H4 (cell line): ENCODE results near the gene KRTAP9-7. TPM values are rescaled to one million over a fixed set of nuclear protein-coding genes. Genes with fewer than 3 reads are reported as not detected.
A peak's percentile ranks its signal among the peaks of the same experiment; 100 is the strongest.

ENCODE experiments used
- DNase-seq: peaks from one replicate; pipeline ENCODE4 v3.0.0-alpha.2; 2015; ENCODE audit warnings: low spot score
- total RNA-seq: library from RNA; depleted of rRNA; stranded (reverse); fragments of >200 nt; shearing (Covaris generic); gene quantifications from 2 replicates; pipeline ENCODE4 v1.2.3, GENCODE V29; 2014

KRTAP9-7 gene
- total RNA-seq, 1 experiment from 2014 or later = not detected

- no peak for DNase-seq
These were observed 3.6 kb upstream of the KRTAP9-7 start for GRCh38 chr17:41271858-41272257.

GRCh38 chr17:41278176-41278955 is 2.9 kb downstream of the KRTAP9-7 start:
- DNase-seq = no peak

DNA sequence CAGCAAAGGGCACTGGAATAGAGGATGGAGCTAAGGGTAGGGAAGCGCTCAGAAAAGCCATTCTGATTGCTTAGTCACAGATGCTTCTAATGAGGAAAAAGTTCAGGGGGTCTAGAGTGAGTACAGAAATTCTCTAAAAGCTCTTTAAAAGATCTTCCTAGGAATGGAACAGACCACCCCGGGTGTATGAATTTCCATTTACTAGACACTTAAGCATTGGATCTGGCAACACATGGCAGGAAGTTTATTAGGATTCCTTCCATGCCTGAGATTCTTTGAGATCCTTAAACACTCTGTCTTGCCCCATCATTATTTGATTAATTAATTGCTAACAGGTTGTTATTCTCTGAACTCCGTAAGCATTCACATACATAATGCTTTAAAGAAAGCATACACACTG is 8.5 kb downstream of the KRTAP9-7 start:
- DNase-seq = no peak

GRCh38 chr17:41284546-41284945 is 9.0 kb downstream of the KRTAP9-7 start:
- no peak for DNase-seq

DNA sequence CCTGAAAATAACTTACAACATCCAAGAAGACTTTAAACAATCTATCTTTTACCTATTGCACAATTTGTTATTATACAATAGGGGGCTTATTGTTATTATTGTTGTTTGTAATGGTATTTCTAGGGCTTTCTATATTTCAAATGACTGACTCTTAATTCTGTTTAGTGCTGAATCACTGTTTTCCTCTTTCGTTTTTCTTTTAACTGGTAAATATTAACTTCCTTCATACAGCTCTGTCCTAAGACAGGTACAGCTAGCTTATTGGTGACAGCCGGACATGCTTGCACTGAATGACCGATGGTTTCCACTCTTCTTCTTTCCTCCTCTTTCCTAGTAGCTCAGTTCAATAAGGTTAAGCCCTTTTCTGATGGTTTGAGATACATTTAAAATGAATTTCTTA is 11.6 kb downstream of the KRTAP9-7 start:
- DNase-seq = no peak

DNA sequence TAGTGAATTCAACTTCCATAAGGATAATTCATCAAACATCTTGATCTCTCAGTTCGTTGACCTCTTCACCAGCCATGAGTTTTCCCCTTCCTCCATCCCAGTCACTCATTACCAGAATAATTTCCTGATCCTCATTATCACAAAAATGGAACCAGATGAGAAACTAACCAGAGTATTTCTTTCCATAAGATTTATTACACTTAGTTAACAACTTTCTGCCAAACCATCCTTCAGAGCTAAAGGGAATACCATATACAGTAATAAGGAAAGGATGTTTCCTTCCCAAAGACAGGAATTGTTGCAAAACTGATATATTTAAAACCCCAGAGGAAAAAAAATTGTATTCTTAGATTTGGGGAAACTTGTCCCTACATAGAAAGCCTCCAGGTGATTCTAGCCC is 18.5 kb downstream of the KRTAP9-7 start:
- no peak for DNase-seq

DNA sequence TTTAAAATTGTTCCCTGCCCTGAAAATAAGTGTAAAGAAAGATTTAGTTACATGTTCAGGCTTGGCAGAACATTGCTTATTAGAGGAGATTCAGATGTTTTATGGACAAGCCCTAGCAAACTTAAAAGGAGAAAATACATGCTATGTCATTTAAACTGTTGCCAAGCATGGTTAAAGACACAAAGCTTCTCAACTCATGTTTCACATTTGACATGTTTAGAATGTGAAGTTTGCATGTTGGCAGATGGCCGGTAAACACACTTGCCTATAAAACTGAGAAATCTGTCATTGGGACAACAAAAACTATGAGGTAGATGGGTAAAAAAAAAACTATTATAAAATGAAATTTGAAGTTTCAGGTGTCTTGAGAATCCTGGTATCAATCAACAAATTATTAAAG is 21.3 kb downstream of the KRTAP9-7 start:
- DNase-seq = no peak

DNA sequence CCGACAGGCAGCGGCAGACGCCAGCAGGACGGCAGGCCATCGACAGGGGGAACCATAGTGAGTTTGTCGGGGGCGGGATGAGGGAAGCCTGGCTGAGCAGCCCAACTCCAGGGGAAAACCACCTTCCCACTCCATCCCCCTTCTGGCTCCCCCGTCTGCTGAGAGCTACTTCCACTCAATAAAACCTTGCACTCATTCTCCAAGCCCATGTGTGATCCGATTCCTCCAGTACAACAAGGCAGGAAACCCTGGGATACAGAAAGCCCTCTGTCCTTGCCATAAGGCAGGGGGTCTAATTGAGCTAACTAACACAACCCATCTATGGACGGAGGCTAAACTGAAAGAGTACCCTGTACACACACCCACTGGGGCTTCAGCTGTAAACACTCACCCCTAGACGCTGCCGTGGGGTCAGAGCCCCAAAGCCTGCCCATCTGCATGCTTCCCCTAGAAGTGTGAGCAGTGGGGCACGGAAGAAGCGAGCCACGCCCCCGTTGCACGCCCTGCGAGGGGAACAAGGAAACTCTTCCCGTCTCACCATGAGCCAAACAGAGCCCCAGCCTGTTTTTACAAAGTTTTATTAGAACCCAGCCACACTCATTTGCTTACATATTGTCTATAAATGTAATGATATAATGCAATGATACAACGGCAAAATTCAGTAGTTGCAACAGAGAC is 23.1 kb downstream of the KRTAP9-7 start:
- DNase-seq = no peak

DNA sequence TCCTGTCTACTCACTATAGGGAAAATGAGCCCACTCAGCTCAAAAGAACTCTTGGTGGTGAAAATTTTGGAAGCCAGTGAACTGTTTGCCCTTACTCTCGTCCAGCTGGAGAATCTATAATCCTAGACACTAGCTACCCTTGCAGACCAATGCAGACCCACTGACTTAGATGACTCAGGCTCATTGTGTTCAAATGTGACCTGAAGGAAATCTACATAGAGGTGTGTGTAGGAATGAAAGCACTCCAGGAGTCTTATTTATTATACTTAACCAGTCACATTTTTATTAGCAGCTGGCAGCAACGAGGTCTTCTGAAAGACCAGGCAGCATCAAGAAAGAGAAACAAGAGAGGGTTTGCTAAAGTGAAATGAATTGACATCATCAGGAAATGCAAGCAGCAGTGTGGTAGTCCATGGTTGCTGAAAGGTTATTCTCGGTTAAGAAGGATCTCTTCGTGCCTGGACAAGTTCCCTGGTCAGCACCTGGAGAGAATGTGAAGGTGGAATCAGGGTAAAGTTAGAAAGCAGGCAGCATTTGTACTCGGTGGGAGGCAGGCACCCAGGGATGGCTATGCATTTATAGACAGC is 25.8 kb downstream of the KRTAP9-7 start:
- DNase-seq = no peak

GRCh38 chr17:41301916-41302901 is 26.7 kb downstream of the KRTAP9-7 start, which contains the start of gene KRTAP29-1:
Gene KRTAP29-1 (minus strand): TSS chr17:41302851. CDS start chr17:41302851, 0 bp downstream.
- DNase-seq = peak; percentile 59

DNA sequence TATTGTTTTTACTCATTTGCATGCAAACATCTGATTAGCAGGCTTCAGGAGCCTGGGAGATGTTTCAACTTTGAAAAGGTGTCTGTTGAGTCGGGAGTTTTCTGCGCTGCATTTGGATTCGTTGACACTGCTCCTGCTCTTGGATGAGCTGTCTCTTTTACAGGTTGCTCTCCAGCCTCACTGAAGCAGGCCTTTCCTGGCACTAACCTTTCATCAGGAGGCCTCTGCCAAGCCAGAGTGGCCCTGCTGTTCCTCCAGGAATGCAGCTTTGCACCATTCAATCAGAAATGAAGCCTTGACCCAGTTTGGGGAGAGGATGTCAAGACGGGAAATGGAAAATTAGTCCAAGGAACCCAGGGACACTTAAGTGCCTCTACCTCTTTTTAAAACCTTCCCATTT is 27.5 kb downstream of the KRTAP9-7 start:
- DNase-seq = no peak

DNA sequence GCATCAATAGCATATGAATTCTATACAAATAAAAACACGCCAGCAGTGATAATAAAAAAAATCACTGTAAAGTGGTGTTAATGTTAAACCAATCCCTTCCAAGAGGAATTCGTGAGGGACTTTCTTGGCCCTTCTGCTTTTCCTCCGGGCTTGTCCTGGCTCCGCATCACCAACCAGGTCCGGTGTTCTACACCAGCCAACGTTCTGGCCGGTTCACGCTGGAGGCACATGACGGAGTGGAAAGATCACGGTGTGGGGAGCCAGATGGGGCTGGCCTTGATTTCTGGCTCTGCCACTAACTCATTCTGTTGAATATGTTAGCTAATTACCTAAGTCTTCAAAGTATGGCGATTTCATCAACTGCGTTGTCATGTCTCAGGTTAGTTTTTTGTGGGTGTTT is 28.6 kb downstream of the KRTAP9-7 start:
- no peak for DNase-seq

DNA sequence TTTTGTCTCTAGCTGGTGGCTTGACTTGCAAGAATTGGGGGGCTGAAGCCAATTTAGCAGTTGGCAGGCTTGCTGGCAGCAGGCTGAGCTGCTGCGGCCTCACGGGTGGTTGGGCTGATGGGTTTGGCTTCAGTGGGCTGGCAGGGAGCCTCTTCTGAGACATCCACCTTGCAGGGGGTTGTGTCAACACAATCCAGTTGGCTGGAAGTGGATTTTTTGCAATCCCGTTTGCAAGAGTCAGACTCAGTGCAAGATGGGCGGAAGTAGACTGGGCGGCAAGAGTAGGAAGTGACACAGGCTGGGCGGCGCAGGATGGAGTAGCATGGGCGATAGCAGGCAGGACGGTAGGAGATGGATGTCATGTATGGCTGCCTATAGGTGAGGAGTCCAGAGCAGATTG is 32.1 kb downstream of the KRTAP9-7 start:
- no peak for DNase-seq

DNA sequence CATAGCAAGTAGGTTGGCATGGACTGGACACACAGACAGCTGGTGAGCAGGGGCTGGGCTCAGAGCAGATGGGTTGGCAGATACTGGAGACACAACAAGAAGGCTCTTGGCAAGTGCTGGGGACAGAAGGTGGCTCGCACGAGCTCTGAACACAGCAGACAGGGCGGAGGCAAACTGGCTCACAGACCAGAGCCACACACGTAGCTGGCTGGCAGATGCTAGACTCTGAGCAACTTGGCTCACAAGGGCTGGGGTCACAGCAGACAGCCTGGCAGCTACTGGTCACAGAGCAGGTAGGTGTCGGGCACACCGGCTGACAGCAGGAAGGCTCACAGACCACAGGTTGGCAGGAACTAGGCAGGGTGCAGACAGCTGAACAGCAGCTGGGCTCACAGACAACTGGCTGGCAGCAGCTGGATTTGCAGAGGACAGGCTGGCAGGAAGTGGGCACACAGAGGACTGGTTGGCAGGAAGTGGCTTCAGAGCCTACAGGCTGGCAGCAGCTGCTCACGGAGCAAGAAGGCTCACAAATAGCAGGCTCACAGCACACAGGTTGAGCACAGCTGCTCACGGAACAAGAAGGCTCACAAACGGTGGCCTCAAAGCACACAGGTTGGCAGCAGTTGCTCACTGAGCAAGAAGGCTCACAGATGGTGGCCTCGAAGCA is 32.9 kb downstream of the KRTAP9-7 start:
- DNase-seq = peak; percentile 88

DNA sequence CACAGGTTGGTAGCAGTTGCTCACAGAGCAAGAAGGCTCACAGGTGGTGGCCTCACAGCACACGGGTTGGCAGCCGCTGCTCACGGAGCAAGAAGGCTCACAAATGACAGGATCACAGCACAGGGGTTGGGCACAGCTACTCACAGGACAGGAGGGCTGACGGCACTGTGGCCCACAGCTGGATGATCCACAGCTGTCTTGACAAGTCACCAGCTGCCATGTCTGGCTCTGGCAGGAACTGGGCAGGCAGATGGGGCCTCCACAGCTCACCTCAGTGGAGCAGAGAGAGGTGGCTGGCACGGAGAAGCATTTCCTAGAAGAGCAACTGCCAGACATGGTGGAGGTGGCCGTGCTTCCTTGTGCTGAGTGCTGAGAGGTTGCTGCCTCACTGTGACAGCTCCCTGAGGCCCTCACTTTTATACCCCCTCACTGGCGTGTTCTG is 33.4 kb downstream of the KRTAP9-7 start, which contains the start of gene KRTAP16-1:
Gene KRTAP16-1 (minus strand): TSS at position 392 of the 442 bp plus-strand sequence. CDS start 56 bp downstream, at position 336.
- no peak for DNase-seq

DNA sequence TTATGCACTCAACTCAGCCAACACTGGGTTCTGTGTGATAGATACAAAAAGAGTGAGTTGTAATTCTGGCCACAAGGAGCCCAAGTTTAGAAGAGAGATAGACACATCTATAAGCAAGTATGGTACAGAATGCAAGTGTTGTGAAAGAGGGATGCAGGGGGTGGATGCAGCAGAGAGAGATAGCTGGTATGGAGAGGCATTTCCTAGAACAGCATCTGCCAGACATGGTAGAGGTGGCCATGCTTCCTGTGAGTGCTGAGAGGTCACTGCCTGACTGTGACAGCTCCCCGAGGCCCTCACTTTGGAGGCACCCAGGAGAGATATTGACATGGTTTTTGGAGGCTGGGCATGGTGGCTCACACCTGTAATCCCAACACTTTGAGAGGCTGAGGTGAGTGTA is 35.6 kb downstream of the KRTAP9-7 start:
- no peak for DNase-seq

GRCh38 chr17:41315204-41315794 is 39.8 kb downstream of the KRTAP9-7 start, which contains the start of gene KRTAP17-1:
Gene KRTAP17-1 (minus strand): TSS chr17:41315710. CDS start chr17:41315650, 60 bp downstream.
- DNase-seq = no peak

DNA sequence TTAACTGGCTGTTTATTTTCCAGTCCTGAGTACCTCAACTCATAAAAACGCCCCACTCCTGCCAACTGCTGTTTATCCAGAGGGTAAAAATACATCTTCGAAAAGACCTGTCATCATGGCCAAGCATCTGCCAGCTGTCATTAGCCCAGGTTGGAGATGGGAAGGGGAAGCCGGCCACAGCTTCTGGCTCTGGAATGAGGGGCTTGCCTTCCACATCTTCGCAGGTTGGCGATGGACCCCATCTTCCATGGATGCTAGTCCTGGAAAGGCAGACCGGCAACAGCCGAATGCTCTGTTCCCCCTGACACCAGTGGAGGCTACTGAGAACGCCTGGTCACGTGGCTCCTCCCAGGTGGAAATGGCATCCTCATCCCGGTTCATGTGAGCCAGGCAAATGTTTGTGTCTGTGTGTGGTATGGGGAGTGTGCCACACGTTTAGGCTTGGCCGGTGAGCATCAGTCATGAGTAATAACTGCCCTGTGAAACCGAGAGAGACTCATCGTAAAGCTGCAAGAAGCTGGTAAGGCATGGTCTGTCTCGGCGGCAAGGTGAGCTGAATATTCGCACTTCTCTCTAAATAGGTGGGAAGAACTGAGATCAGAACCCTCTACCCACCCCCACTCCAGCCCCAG is 40.4 kb downstream of the KRTAP9-7 start:
- DNase-seq = no peak

DNA sequence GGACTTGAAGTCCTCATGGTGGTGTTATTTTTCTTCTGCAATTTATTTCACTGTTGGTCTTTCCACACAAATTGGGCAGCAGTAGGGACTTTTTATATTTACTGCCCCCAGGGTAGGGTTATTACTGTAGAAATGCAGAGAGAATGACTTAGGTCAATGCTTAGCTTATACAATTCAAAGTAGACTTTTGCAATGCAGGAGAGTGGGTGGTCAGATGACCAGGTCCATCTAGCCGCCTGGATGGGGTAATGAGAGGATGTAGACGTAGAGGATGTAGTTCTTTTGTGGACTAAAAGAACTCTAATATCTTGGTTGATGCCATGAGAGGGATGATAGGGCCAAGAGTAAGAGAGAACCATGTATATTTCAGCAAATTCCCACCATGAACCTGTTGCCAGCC is 42.7 kb downstream of the KRTAP9-7 start:
- DNase-seq = no peak
